Endothelial cell of umbilical vein (primary cell): ENCODE data around the gene NKX6-2. TPM values are rescaled to one million over a fixed set of nuclear protein-coding genes. Genes with fewer than 3 reads are reported as not detected.

Experiments
- BruUV-seq: library from RNA; stranded (reverse); fragments of 400-500 nt; replicated peaks from 2 replicates; lab custom pipeline; 2021; lab: Mats Ljungman, UMichigan
- CTCF ChIA-PET: fragments of 300-600, 350-600 bp; sonication (Branson Sonifier 250); formaldehyde crosslinking; loops from one replicate; lab custom pipeline; 2021; ENCODE audit warnings: antibody characterized with exemption, inconsistent platforms; lab: Charles Lee
- POLR2A ChIA-PET: fragments of 300-600, 350-600 bp; sonication (Branson Sonifier 250); formaldehyde crosslinking; loops from one replicate; lab custom pipeline; 2021; ENCODE audit warnings: antibody characterized with exemption, inconsistent platforms; lab: Charles Lee
- DNase-seq: peaks from one replicate; pipeline ENCODE4 v3.0.0-alpha.2; 2011; ENCODE audit warnings: low read depth, low spot score
- FAIRE-seq: peaks from 2 replicates; lab custom pipeline; 2011; peaks lifted over from hg19 to GRCh38; lab: Jason Lieb, UNC
- H2AFZ ChIP-seq: 2 replicates; pipeline ENCODE4 v1.6.0; 2012; ENCODE audit warnings: low read depth, low read length, control low read depth, inconsistent platforms
- H3K27ac ChIP-seq: 2 replicates; pipeline ENCODE4 v1.5.1; 2011; ENCODE audit warnings: low read depth, mild to moderate bottlenecking, control low read depth, low read length, moderate library complexity; ENCODE audit not compliant: insufficient read depth
- H3K27me3 ChIP-seq, 2 experiments: 2 replicates each; pipeline versions ENCODE4 v1.6.0 to v1.6.1; 2011; ENCODE audit warnings: low read length in 2 of 2, mixed read lengths in 1 of 2; ENCODE audit not compliant: control insufficient read depth in 2 of 2, insufficient read depth in 2 of 2
- H3K36me3 ChIP-seq, 2 experiments: 2 replicates in 1 of 2; 3 replicates in 1 of 2; pipeline ENCODE4 v1.5.1; 2011; ENCODE audit warnings: low read length in 2 of 2, mild to moderate bottlenecking in 1 of 2, moderate library complexity in 1 of 2; ENCODE audit not compliant: control insufficient read depth in 2 of 2, insufficient read depth in 2 of 2; ENCODE audit errors: extremely low read depth in 1 of 2
- H3K4me1 ChIP-seq: 3 replicates; pipeline ENCODE4 v1.5.1; 2011; ENCODE audit warnings: mild to moderate bottlenecking, low read length; ENCODE audit not compliant: control insufficient read depth, insufficient read depth; ENCODE audit errors: extremely low read depth
- H3K4me2 ChIP-seq: 2 replicates; pipeline ENCODE4 v1.6.1; 2011; ENCODE audit warnings: low read length, control low read depth, mixed read lengths; ENCODE audit not compliant: insufficient read depth
- H3K4me3 ChIP-seq, 3 experiments: fragments of 200-600 bp in 1 of 3; sonication (generic), shearing (Covaris generic) in 1 of 3; replicated peaks in 1 of 3; 2 replicates each; pipeline ENCODE4 v1.5.1; 2011 to 2016; ENCODE audit warnings: control low read depth in 3 of 3, low read length in 3 of 3, mild to moderate bottlenecking in 2 of 3, inconsistent platforms in 1 of 3, low read depth in 1 of 3, moderate library complexity in 1 of 3; ENCODE audit not compliant: insufficient read depth in 1 of 3
- H3K79me2 ChIP-seq: 2 replicates; pipeline ENCODE4 v1.6.0; 2012; ENCODE audit warnings: low read length, inconsistent platforms; ENCODE audit not compliant: control insufficient read depth, insufficient read depth
- H3K9ac ChIP-seq: replicated peaks from 2 replicates; pipeline ENCODE3; 2011; ENCODE audit warnings: low read length, control low read depth; ENCODE audit not compliant: insufficient read depth; ENCODE audit errors: extremely low read depth
- H3K9me1 ChIP-seq: replicated peaks from 3 replicates; pipeline ENCODE4 v1.6.0; 2011; ENCODE audit warnings: mild to moderate bottlenecking, low read length; ENCODE audit not compliant: control insufficient read depth, insufficient read depth; ENCODE audit errors: extremely low read depth
- H3K9me3 ChIP-seq: replicated peaks from 2 replicates; pipeline ENCODE4 v1.5.1; 2012; ENCODE audit warnings: low read length, inconsistent platforms; ENCODE audit not compliant: control insufficient read depth, insufficient read depth
- H4K20me1 ChIP-seq: replicated peaks from 2 replicates; pipeline ENCODE3; 2011; ENCODE audit warnings: mild to moderate bottlenecking, low read length; ENCODE audit not compliant: control insufficient read depth, insufficient read depth; ENCODE audit errors: extremely low read depth
- CTCF ChIP-seq, 2 donors: IDR thresholded peaks; 1 replicate in 1 of 2; 2 replicates in 1 of 2; pipeline ENCODE4 v1.5.1; 2011; ENCODE audit warnings: low read length in 2 of 2, mild to moderate bottlenecking in 2 of 2, moderate library complexity in 2 of 2, control low read depth in 1 of 2, inconsistent platforms in 1 of 2, low read depth in 1 of 2; ENCODE audit not compliant: insufficient read depth in 1 of 2; ENCODE audit errors: extremely low read depth in 1 of 2
- EZH2 ChIP-seq: IDR thresholded peaks from 2 replicates; pipeline ENCODE4 v1.6.1; 2012; ENCODE audit warnings: borderline replicate concordance, low read depth, mild to moderate bottlenecking, moderate library complexity, low read length, inconsistent platforms; ENCODE audit not compliant: severe bottlenecking
- FOS ChIP-seq: IDR thresholded peaks from 2 replicates; pipeline ENCODE4 v1.6.1; 2011; ENCODE audit warnings: mild to moderate bottlenecking, low read length, moderate library complexity, borderline replicate concordance; ENCODE audit not compliant: insufficient read depth
- GATA2 ChIP-seq: IDR thresholded peaks from 2 replicates; pipeline ENCODE4 v1.7.0; 2011; ENCODE audit warnings: low read depth, mild to moderate bottlenecking, moderate library complexity, mixed read lengths, low read length; ENCODE audit not compliant: insufficient read length, insufficient read depth
- JUN ChIP-seq: IDR thresholded peaks from 2 replicates; pipeline ENCODE4 v1.6.1; 2011; ENCODE audit warnings: borderline replicate concordance, low read depth; ENCODE audit not compliant: insufficient read length, insufficient read depth
- MAX ChIP-seq: IDR thresholded peaks from 2 replicates; pipeline ENCODE4 v1.6.1; 2011; ENCODE audit not compliant: insufficient read depth, insufficient read length
- MYC ChIP-seq: IDR thresholded peaks from one replicate; pipeline ENCODE4 v1.6.1; 2011; ENCODE audit warnings: mild to moderate bottlenecking, low read depth, low read length
- POLR2A ChIP-seq: IDR thresholded peaks from 2 replicates; pipeline ENCODE4 v1.6.1; 2012; ENCODE audit warnings: low read depth, mild to moderate bottlenecking, control low read depth, low read length
- POLR2AphosphoS5 ChIP-seq: IDR thresholded peaks from 2 replicates; pipeline ENCODE4 v1.6.1; 2012; ENCODE audit warnings: low read depth, mild to moderate bottlenecking, control low read depth, low read length, moderate library complexity; ENCODE audit not compliant: insufficient read depth
- dilution Hi-C: fragments of 300-500 bp; cut with MboI; formaldehyde crosslinking; loops from one replicate; pipeline ENCODE4 v1.15.0; 2019; ENCODE audit warnings: low sequenced_read_pairs; ENCODE audit not compliant: extremely low pct_ligation_motif_present
- intact Hi-C: fragments of 100-400 bp; cut with micrococcal nuclease; formaldehyde crosslinking; loops from one replicate; pipeline ENCODE4 v1.10.0; 2022
- polyA plus RNA-seq, 4 experiments: library from polyadenylated mRNA; depleted of rRNA in 3 of 4; stranded (reverse) in 3 of 4; unstranded in 1 of 4; fragments of >200 nt; gene quantifications; 2 replicates each; pipeline versions ENCODE4 v1.2.1 to v1.2.3, GENCODE V29; 2011 to 2012; ENCODE audit warnings: missing spikeins in 1 of 4
- total RNA-seq: library from RNA; stranded (reverse); gene quantifications from 2 replicates; pipeline ENCODE4 v1.2.3, GENCODE V29; 2021

NKX6-2 gene
- total and polyA plus RNA-seq, 2 donors (not counting 3 experiments of a cell fraction or from before 2014, with no cell fraction given), result not detected

- Histone ChIP-seq H3K27ac (no peak overlapping the region), H3K79me2 (no peaks in the 10 kb centered on the region), H3K4me2 (no peak overlapping the region), H3K36me3 (no peaks in the 10 kb centered on the region), H4K20me1 (no peaks in the 10 kb centered on the region), H3K9ac (no peak overlapping the region), H3K9me3 (no peaks in the 10 kb centered on the region), H3K9me1 (no peaks in the 10 kb centered on the region), H3K4me1 (no peaks in the 10 kb centered on the region), H3K4me3 (no peak overlapping the region), H2AFZ (no peak overlapping the region), H3K27me3 (no peaks in the 10 kb centered on the region)
- BruUV-seq, result no TSS peak
- intact Hi-C loops, result no loop called here
- TF ChIP-seq FOS (no peak), MYC (no peak), GATA2 (no peak), JUN (no peak), CTCF (IDR thresholded peaks at IDR 0.05; ENCODE audit: extremely low read depth in 1 of 2, insufficient read depth in 1 of 2, low read depth in 1 of 2, low read length in 2 of 2) (no peak), MAX (no peak), POLR2A (no peak), POLR2AphosphoS5 (no peak), EZH2 (no peak)
- POLR2A ChIA-PET, result no interaction called here
- no peak for DNase-seq
- CTCF ChIA-PET, result no interaction called here
- dilution Hi-C loops, result no loop called here
- FAIRE-seq, result no peak
Measured at GRCh38 chr10:132774902-132775863, 10.8 kb downstream of the NKX6-2 start.
